ENCODE data around the gene BCKDK.
"Not testable (repeated sequence)": the region's sequence is repeated elsewhere in the genome, so short reads cannot be mapped to it uniquely, and the experiment has no call there.

BCKDK gene

DNA sequence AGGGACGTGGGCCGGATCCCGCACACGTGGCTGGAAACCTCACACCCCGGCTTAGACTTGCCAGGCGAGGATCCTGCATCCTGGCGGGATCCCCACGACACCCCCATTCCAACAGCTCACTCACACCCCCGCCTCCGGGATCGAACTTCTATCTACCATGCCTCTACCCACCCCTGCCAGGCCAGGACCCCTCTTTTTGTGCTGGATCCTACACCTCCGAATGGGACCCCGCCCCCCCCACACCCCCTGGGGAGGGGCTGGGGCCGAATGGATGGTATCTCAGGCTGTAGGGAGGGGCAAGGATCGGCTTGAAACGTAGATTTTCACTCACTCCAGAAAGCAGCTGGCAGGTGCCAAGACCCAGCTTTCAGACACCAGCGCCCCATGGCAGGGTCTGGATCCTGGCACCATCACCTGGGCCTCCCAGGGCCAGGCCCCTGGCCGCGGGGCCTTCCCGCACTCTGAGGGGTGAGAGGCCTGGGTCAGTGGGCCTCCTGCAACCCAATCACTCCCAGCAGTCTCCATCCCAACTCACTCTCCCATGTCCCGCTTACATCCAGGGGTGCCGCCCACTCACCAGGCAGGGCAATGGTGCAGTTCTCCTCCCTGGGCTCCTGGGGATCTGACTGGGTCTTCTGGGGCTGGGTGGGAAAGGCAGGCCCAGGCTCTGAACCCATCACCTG is 35.0 kb downstream of the BCKDK start:
- DNase-seq, result no peak

DNA sequence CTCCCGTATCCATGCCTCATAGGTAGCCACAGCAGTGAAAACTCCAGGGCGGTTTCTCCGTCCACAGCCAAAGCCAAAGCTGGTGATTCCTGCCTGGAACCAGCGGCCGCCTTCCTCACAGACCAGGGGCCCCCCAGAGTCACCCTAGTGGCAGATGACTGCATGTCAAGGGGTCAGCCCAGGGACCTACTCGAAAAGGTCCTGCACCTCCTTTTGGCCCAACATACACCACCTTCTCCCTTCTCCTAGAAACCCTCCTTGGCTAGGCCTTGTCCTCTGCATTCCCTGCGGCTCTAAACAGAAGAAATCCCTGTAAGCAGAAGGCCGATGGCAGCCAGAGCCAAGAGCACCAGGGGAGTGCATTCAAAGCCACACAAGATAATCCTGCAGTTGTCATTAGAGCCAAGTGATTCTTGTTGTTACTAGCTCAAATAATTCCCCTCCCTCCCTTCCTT is 35.5 kb downstream of the BCKDK start:
- no peak for DNase-seq

DNA sequence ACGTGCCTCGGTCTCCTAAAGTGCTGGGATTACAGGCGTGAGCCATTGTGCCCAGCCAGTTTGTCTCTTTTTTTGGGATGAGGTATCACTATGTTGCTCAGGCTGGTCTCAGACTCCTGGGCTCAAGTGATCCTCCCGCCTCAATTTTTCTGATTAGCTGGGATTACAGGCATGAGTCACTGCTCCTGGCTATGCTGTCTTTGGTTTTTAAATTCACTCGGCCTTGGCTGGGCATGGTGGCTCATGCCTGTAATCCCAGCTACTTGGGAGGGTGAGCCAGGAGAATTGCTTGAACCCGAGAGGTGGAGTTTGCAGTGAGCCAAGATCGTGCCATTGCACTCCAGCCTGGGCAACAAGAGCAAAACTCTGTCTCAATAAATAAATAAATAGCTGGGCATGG is 36.2 kb downstream of the BCKDK start:
- DNase-seq, result not testable (repeated sequence)

- DNase-seq, result no peak
Observed at GRCh38 chr16:31145398-31145990, 37.3 kb downstream of the BCKDK start.

DNA sequence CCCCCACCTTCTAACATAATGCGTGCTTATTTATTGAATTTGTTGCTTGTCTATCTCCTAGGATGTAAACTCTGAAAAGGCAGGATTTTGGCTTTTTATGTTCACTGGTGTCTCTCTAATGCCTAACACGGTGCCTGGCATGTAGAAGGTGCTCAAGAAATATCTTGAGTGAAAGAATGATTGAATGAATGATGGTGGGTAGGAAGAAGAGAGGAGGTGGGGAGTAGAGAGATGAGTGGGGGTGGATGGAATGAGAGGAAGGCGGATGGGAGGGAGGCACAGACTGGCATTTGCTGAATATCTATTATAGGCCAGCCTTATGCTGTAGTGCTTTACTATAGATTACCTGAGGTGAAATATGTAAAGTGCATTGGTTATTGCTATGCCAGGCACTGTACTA is 39.4 kb downstream of the BCKDK start:
- no peak for DNase-seq

DNA sequence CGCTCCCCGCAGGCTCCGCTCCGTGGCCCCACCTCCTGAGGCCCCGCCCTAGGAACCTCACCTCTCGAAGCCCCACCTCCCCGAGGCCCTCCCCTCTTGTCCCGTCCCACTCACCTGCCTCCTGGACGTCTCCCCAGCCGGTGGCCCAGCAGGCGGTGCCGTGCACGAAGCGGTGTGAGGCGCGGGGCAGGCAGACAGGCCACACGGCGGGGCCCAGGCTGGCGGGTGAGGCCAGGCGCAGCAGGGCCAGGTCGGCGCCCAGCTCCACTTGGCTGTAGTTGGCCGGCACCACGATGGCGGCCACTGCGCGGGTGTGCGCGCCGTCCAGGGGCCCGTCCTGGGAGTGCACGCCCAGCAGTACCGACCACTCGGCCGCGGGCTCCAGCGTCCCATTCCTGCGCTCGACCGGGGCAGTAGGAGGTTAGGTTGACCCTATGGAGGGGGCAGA is 40.1 kb downstream of the BCKDK start:
- DNase-seq, result no peak

GRCh38 chr16:31148896-31149295 is 40.7 kb downstream of the BCKDK start:
- no peak for DNase-seq

DNA sequence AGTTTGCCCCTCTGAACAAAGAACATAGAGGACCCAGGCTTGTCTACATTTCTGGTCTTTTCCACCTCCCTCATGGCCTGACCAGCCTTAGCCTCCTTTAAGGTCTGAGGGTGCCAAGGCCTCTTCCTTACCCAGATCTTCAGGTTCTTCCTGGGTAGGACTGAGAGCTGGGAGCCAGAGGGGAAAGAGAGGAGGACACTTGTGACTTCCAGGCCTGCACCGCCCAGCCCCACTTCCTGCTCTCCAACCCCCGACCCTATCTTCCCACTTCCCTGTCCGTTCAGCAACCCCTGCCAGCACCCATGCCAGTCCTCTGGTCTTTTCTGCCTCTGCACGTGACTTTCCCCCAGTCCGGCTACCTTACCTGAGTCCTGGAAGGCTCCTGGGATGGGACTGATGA is 41.1 kb downstream of the BCKDK start:
- DNase-seq, result no peak

- no peak for DNase-seq
Observed at GRCh38 chr16:31149894-31150890, 42.0 kb downstream of the BCKDK start, which contains the start of gene PRSS36. Gene PRSS36 (minus strand): TSS chr16:31150066. CDS start chr16:31150035, 31 bp downstream.

DNA sequence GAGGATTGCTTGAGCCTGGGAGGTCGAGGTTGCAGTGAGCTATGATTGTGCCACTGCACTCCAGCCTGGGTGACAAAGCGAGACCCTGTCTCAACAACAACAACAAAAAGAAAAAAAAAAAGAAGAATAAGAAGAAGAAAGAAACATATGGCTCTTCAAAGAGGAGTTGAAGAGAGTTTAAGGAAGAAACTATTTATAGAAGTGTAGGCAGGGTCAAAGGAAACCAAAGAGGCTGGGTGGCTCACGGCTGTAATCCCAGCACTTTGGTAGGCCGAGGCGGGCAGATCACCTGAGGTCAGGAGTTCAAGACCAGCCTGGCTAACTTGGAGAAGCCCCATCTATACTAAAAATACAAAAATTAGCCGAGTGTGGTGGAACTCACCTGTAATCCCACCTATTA is 42.8 kb downstream of the BCKDK start:
- DNase-seq, result not testable (repeated sequence)

DNA sequence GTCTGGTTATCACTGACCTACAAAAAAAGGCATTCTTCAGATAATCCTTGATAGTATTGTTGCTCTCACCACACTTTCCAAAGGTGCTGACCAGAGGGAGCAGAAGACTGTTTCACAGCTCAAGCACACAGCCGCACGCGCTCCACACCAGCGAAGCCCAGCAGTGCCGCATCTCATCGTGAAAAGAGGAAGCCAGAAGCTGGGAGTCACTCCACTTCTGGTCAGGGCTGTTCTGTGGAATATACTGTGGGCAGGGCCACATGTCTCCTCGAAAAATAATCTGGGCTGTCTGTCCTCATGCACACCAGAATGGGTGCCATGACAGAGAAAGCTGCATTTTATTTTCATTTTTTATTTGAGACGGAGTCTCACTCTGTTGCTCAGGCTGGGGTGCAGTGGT is 49.0 kb downstream of the BCKDK start:
- DNase-seq, result no peak

Data from T-helper 2 cell (primary cell).